Stomach (tissue), 9 donors: ENCODE measurements around the gene OOSP4A. TPM values are rescaled to one million over a fixed set of nuclear protein-coding genes. Genes with fewer than 3 reads are reported as not detected.
"Not testable (repeated sequence)": the region's sequence is repeated elsewhere in the genome, so short reads cannot be mapped to it uniquely, and the experiment has no call there.

Experiments
- DNase-seq, 2 donors: peaks; one replicate each; pipeline versions ENCODE4 v3.0.0 to v3.0.0-alpha.2; 2013 to 2019
- H3K27ac ChIP-seq, 5 donors: fragments of 200-600 bp in 4 of 5; sonication (generic) in 4 of 5; one replicate each; pipeline ENCODE4 v1.5.1; 2013 to 2019; ENCODE audit warnings: mild to moderate bottlenecking in 1 of 5, moderate library complexity in 1 of 5
- H3K27me3 ChIP-seq, 3 donors: fragments of 200-600 bp; sonication (generic); one replicate each; pipeline ENCODE4 v1.5.1; 2017 to 2019; ENCODE audit warnings: mixed run types in 1 of 3
- H3K36me3 ChIP-seq, 4 donors: fragments of 200-600 bp; sonication (generic); 1 replicate in 3 of 4; 2 replicates in 1 of 4; pipeline ENCODE4 v1.5.1; 2016 to 2019
- H3K4me1 ChIP-seq, 4 donors: fragments of 200-600 bp; sonication (generic); one replicate each; pipeline ENCODE4 v1.5.1; 2016 to 2019
- H3K4me3 ChIP-seq, 4 donors: fragments of 200-600 bp; sonication (generic) in 3 of 4; one replicate each; pipeline ENCODE4 v1.5.1; 2016 to 2019; ENCODE audit warnings: mild to moderate bottlenecking in 1 of 4
- H3K9me3 ChIP-seq, 4 donors: fragments of 200-600 bp; sonication (generic); one replicate each; pipeline ENCODE4 v1.5.1; 2016 to 2019
- CTCF ChIP-seq, 7 experiments: fragments of 450-650 bp in 4 of 7; fragments of 200-600 bp in 3 of 7; sonication (generic) in 3 of 7; IDR thresholded peaks; one replicate each; pipeline ENCODE4 v1.5.1; 2016 to 2019; ENCODE audit warnings: antibody characterized with exemption in 7 of 7, control low read depth in 2 of 7, mild to moderate bottlenecking in 1 of 7
- EP300 ChIP-seq: sonication (generic); formaldehyde crosslinking; IDR thresholded peaks from one replicate; pipeline ENCODE4 v1.6.1; 2017; ENCODE audit warnings: antibody characterized with exemption
- POLR2A ChIP-seq, 4 donors: fragments of 450-650 bp; IDR thresholded peaks; one replicate each; pipeline ENCODE4 v1.6.1; 2016; ENCODE audit warnings: antibody characterized with exemption in 4 of 4, control low read depth in 2 of 4, mild to moderate bottlenecking in 1 of 4, moderate library complexity in 1 of 4
- POLR2AphosphoS5 ChIP-seq, 3 donors: sonication (generic); formaldehyde crosslinking; IDR thresholded peaks; one replicate each; pipeline ENCODE4 v1.6.1; 2016; ENCODE audit warnings: antibody characterized with exemption in 3 of 3
- WGBS, 5 donors: extraction: QIAGEN DNeasy Blood & Tissue Kit in 3 of 5; methylation state at CpG; one replicate each; pipeline versions ENCODE4 v1.1.5 to v1.1.7; 2013 to 2018; 5-methylcytosine and 5-hydroxymethylcytosine counted together
- intact Hi-C: fragments of 100-400 bp; cut with DNase I; formaldehyde crosslinking; loops from one replicate; pipeline ENCODE4 v1.15.1; 2023; ENCODE audit warnings: low total_unique reads
- polyA plus RNA-seq, 3 donors: library from polyadenylated mRNA; stranded (reverse); fragments of 200-250 nt; gene quantifications; one replicate each; pipeline ENCODE4 v1.2.3, GENCODE V29; 2013
- total RNA-seq, 5 donors: library from RNA; depleted of rRNA; stranded (reverse); fragments of >200 nt; gene quantifications; one replicate each; pipeline versions ENCODE4 v1.1.0 to v1.2.3, GENCODE V29; 2014 to 2016
- donor health status: healthy with polysubstance abuse.
- donor health status: Bipolar disorder and iron deficiency.
- donor health status: healthy.

Gene OOSP4A
- total and polyA plus RNA-seq, 8 donors: not detected

- H3K27ac ChIP-seq: no peak overlapping the region
- no peak for DNase-seq
- WGBS, 5 donors: 94 to 97% (median 95%) methylated on average over 4 of the region's 4 CpGs
- intact Hi-C loops: no loop called here
- TF ChIP-seq POLR2A (IDR thresholded peaks at IDR 0.05): no peak
- no peaks in the 10 kb centered on the region for H3K27me3 ChIP-seq
- H3K4me1 ChIP-seq: no peaks in the 10 kb centered on the region
- no peaks in the 10 kb centered on the region for H3K36me3 ChIP-seq
- H3K4me3 ChIP-seq: no peak overlapping the region
- no peaks in the 10 kb centered on the region for H3K9me3 ChIP-seq
Observed at GRCh38 chr11:59981106-59981770, 17.4 kb downstream of the OOSP4A start.

GRCh38 chr11:59982037-59982436 lies 18.2 kb downstream of the OOSP4A start:
- intact Hi-C loops, H3K36me3 ChIP-seq: not testable (repeated sequence)
- 54 to 75% (median 62%) methylated on average over 4 of the region's 4 CpGs for WGBS, 5 donors

GRCh38 chr11:59983212-59983611 lies 19.4 kb downstream of the OOSP4A start:
- no peak for DNase-seq
- intact Hi-C loops: no loop called here
- no peak overlapping the region for H3K4me3 ChIP-seq
- H3K4me1 ChIP-seq: no peaks in the 10 kb centered on the region
- H3K27me3 ChIP-seq: no peaks in the 10 kb centered on the region
- no peak for TF ChIP-seq POLR2A (IDR thresholded peaks at IDR 0.05)
- TF ChIP-seq POLR2AphosphoS5 (IDR thresholded peaks at IDR 0.05): no peak
- no peak for TF ChIP-seq EP300
- no peak for TF ChIP-seq CTCF (IDR thresholded peaks at IDR 0.05)
- H3K36me3 ChIP-seq: no peaks in the 10 kb centered on the region
- WGBS, 5 donors: 91 to 99% (median 95%) methylated on average over 1 of the region's 1 CpG
- H3K9me3 ChIP-seq: no peaks in the 10 kb centered on the region
- no peak overlapping the region for H3K27ac ChIP-seq

More at GRCh38 chr11:59982037-59982436, 18.2 kb downstream of the OOSP4A start:
- not testable (repeated sequence) for DNase-seq, H3K9me3 ChIP-seq, H3K4me3 ChIP-seq, H3K4me1 ChIP-seq, H3K27ac ChIP-seq, H3K27me3 ChIP-seq

GRCh38 chr11:59984368-59984767 lies 20.5 kb downstream of the OOSP4A start:
- intact Hi-C loops: no loop called here
- peaks cover 0 to 6% (median 0%) of the 10 kb centered on the region in 4 donors for H3K9me3 ChIP-seq

GRCh38 chr11:59990421-59990820 lies 26.6 kb downstream of the OOSP4A start:
- Histone ChIP-seq H3K4me1 (no peaks in the 10 kb centered on the region), H3K27me3 (no peaks in the 10 kb centered on the region), H3K9me3 (peaks cover 0 to 17% (median 3%) of the 10 kb centered on the region in 4 donors), H3K27ac (no peak overlapping the region), H3K36me3 (no peaks in the 10 kb centered on the region), H3K4me3 (no peak overlapping the region)
- TF ChIP-seq CTCF (IDR thresholded peaks at IDR 0.05) (no peak), EP300 (no peak), POLR2AphosphoS5 (IDR thresholded peaks at IDR 0.05) (no peak), POLR2A (IDR thresholded peaks at IDR 0.05) (no peak)
- intact Hi-C loops: no loop called here
- 64 to 86% (median 76%) methylated on average over 1 of the region's 1 CpG for WGBS, 5 donors
- no peak for DNase-seq

More at GRCh38 chr11:59984368-59984767, 20.5 kb downstream of the OOSP4A start:
- DNase-seq: no peak
- Histone ChIP-seq H3K27ac (no peak overlapping the region), H3K36me3 (no peaks in the 10 kb centered on the region), H3K27me3 (no peaks in the 10 kb centered on the region), H3K4me1 (no peaks in the 10 kb centered on the region), H3K4me3 (no peak overlapping the region)
- no peak for TF ChIP-seq POLR2AphosphoS5 (IDR thresholded peaks at IDR 0.05)
- no peak for TF ChIP-seq EP300
- TF ChIP-seq CTCF (IDR thresholded peaks at IDR 0.05): no peak
- TF ChIP-seq POLR2A (IDR thresholded peaks at IDR 0.05): no peak
- WGBS, 5 donors: 90 to 96% (median 91%) methylated on average over 3 of the region's 3 CpGs
